HG02840 (cell line): ENCODE measurements around the gene GNPAT.

Experiments
- ATAC-seq: cut with Tn5 transposase; IDR thresholded peaks from one replicate; pipeline ENCODE4 v1.9.1; 2021; ENCODE audit warnings: mild to moderate bottlenecking, moderate library complexity, moderate number of reproducible peaks; ENCODE audit not compliant: unreplicated experiment, low FRiP score

Gene GNPAT

DNA sequence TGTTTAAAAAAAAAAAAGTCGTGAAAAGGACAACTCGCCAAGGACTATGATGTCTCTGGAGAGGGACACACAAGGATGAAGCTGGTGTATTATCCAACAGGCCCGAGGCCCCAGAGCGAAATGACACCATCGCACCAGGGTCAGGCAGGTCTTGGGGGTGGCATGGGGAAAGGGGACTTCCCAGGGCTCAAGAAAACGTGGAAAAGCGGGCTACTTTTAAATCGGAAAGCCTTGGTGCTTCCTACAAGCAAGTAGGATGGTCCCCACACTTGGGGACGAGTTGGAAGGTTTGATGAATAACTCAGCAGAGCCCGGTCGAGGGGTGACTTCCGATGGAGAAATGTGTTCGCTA, 505 bp upstream of the GNPAT start:
- peak; percentile 7 for ATAC-seq

GRCh38 chr1:231241750-231242149, 738 bp downstream of the GNPAT start:
- peak; percentile 11 for ATAC-seq

GRCh38 chr1:231242516-231243198, 1.6 kb downstream of the GNPAT start:
- no peak for ATAC-seq

GRCh38 chr1:231248778-231249177, 7.8 kb downstream of the GNPAT start:
- ATAC-seq: no peak

DNA sequence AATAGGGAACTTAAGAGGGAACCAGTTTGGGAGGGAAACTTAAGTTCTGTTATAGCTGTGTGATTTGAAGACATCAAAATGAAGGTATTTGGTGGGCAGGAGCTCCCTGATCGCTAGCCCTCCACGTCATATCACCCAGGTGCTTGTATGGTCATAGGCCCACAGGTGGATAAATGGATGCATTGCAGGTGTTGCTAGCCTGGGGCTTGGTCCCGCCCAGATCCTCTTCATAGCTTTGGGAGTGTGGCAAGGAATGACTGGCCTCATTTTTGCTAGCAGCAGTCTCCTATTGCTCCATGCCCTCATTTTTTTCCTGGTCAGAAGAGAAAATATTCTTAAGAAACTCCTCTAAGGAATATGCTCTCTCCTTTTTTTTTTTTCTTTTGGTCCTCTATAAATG, 11.3 kb downstream of the GNPAT start:
- no peak for ATAC-seq

- ATAC-seq: no peak
Observed at GRCh38 chr1:231260351-231260750, 19.3 kb downstream of the GNPAT start.

- ATAC-seq: no peak
Observed at GRCh38 chr1:231264642-231265041, 23.6 kb downstream of the GNPAT start.

GRCh38 chr1:231265379-231265778, 24.4 kb downstream of the GNPAT start:
- ATAC-seq: no peak

DNA sequence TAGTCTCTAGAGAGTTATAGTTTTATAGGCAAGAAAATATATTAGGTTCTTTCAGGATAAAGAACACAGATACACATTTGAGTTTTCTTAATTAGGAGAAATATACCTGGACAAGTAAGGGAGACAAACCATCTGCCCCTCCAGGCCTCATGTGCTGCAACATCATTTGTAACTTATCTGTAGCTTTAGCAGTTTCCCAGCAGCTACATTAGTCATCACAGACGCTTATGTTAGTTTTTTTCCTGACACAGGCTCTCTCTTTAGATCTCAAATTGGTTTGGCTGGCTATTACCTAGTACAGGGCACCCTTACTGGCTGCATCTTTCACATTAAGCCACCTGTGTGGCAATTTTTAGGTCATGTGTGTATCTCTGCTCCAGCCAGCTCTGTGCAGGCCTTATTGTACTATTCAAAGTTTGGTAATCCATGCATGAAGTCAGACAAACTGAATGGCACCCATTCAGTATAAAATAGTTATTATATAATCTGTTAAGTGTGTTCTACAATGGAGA, 25.9 kb downstream of the GNPAT start:
- no peak for ATAC-seq

DNA sequence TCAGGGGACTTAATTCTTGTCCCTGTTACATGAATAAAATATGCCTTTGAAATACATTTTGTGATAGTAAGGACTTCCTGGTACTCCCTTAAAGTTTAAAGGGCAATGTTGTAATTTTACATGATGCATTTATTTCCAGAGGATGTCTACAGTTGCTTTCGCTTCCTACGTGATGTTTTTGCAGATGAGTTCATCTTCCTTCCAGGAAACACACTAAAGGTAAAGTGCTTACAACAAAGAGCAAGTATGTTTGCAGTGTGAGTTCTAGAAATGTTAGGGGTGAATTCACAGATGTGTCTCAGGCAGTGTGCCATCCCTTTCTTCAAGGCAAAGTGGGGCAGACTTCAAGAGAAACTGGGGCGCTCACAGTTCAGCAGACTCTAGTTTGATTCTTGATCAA, 31.2 kb downstream of the GNPAT start:
- ATAC-seq: no peak

DNA sequence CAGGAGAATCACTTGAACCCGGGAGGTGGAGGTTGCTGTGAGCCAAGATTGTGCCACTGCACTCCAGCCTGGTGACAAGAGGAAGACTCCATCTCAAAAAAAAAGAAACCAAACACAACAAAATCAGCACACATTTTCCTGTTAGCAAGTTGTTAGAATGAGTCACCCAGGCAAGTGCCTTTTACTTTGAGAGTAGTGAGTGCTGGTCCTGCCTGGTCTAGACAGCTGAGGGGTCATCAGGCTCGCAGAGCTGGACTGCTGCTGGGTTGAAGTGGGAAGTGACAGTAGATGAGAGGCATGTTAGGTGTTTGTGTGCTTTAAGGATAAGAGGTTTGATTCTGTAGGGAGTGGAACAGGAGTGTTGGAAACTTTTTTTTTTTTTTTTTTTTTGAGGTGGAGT, 31.9 kb downstream of the GNPAT start:
- no peak for ATAC-seq

GRCh38 chr1:231274119-231274825, 33.3 kb downstream of the GNPAT start:
- ATAC-seq: no peak

DNA sequence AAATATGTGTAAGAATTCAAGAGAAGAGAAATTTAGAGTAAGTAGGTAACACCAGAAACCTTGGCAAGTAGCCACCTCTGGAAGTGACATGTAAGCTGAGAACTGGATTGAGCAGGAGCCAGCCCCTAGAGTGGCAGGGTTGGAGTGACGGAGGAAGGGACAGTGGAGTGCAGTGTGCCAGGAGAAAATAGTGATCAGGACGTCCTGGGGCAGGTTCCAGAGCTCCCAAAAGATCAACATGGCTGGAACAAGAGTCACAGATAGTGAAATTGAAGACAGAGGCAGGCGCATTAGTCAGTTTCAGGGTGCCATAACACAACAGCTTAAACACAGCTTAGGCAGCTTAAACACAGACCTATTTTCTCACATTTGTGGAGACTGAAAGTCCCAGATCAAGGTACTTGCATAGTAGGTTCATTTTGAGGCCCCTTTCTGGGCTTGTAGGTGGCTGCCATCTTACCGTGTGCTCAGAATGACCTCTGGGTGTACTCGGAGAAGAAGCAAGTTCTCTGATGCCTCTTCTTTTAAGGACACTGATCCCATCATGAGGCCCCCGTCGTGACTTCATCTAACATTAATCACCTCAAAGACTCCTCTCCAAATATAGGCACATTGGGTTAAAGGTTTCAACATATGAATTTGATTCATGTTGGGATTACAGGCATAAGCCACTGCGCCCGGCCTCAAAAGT, 37.2 kb downstream of the GNPAT start:
- no peak for ATAC-seq

- no peak for ATAC-seq
Observed at GRCh38 chr1:231279081-231279480, 38.1 kb downstream of the GNPAT start.

DNA sequence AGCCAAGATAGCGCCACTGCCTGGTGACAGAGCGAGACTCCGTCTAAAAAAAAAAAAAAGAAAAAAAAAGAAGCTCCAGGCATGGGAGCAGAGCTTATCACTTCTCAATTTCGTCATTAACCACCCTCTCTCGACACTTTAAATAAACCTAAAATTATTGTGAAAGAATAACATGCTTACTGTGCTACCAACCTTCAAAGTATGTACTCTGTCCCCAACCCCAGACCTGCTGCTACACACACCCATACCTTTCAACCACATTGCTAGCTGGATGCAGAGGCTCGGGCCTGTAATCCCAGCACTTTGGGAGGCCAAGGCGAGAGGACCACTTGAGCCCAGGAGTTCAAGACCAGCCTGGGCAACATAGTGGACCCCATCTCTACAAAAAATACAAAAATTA, 38.7 kb downstream of the GNPAT start:
- no peak for ATAC-seq

- ATAC-seq: no peak
Observed at GRCh38 chr1:231284441-231284840, 43.4 kb downstream of the GNPAT start.

- ATAC-seq: no peak
Observed at GRCh38 chr1:231286603-231287002, 45.6 kb downstream of the GNPAT start.

DNA sequence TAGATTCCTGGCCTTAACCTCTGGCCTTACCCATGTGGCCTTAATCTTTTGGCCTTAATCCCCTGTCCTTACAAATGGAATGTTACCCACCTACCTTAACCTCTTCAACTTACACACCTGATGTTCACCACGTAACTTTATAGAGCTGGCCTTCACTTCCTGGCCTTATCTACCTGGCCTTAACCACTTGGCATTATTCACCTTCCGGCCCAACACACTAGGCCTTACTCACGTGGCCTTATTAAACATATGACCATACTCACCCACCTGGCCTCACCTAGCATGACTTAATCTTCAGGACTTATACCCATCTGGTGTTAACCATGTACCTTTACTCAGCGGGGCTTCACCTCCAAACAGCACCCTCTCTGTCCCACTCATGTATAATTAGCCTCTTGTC, 54.9 kb downstream of the GNPAT start:
- ATAC-seq: no peak

- ATAC-seq: no peak
Observed at GRCh38 chr1:231301990-231302389, 61.0 kb downstream of the GNPAT start.

DNA sequence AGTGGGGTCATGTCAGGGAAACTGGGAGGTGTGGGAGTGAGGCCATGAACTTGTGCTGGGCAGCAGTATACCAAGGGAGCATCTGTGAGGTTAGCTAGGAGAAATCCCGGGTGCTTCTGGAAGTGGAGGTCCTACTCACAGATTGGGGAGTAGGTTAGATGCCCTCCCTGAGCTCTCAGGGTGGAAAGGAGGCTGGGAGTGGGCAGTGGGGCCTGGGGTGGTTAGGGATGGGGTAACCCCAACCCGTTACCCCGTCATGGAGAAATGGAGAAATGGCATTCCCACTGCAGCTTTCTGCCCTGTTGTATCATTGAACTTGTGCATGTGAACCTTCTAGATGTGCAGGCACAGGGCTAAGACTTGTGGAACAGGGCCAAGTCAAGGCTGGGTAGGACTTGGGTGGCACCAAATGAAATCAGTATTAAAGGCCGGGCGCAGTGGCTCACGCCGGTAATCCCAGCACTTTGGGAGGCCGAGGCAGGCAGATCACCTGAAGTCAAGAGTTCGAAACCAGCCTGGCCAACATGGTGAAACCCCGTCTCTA, 69.5 kb downstream of the GNPAT start:
- ATAC-seq: no peak

GRCh38 chr1:231311720-231312431, 70.9 kb downstream of the GNPAT start:
- no peak for ATAC-seq
